Middle frontal gyrus (tissue), 1 donor: ENCODE results near the gene SLC12A6.

Source experiments
- DNase-seq: peaks from one replicate; pipeline ENCODE4 v3.0.0-alpha.2; 2015; ENCODE audit warnings: low spot score; ENCODE audit errors: extremely low spot score

SLC12A6 gene

GRCh38 chr15:34331809-34332208 lies 5.8 kb downstream of the SLC12A6 start:
- DNase-seq: no peak

GRCh38 chr15:34330279-34330678 lies 7.3 kb downstream of the SLC12A6 start:
- DNase-seq: no peak

- no peak for DNase-seq
Measured at GRCh38 chr15:34329006-34329405, 8.6 kb downstream of the SLC12A6 start.

DNA sequence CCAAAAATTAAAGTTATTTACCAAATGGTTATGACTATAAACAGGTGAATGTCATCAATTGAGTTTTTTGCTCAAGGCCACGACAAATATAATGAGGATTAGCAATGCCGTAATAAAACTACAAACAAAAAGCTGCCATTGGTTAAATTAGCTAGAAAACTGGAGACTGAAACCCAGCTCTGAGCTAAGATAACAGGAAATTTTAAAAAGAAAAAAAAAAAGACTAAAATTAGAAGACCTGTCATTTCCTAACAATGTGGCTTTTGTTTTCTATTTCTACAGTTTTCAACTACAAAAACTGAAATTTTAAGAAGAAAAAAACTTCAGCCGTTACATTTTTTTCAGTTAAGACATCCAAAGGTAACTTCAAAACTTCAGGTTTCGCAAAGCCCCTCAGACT lies 9.7 kb downstream of the SLC12A6 start:
- DNase-seq: no peak

- no peak for DNase-seq
Measured at GRCh38 chr15:34325368-34325767, 12.2 kb downstream of the SLC12A6 start.

GRCh38 chr15:34324933-34325332 lies 12.6 kb downstream of the SLC12A6 start:
- DNase-seq: no peak

GRCh38 chr15:34323217-34323616 lies 14.4 kb downstream of the SLC12A6 start:
- DNase-seq: no peak

GRCh38 chr15:34318277-34319079 lies 19.1 kb downstream of the SLC12A6 start:
- no peak for DNase-seq

GRCh38 chr15:34314491-34315490 lies 22.8 kb downstream of the SLC12A6 start:
- no peak for DNase-seq

DNA sequence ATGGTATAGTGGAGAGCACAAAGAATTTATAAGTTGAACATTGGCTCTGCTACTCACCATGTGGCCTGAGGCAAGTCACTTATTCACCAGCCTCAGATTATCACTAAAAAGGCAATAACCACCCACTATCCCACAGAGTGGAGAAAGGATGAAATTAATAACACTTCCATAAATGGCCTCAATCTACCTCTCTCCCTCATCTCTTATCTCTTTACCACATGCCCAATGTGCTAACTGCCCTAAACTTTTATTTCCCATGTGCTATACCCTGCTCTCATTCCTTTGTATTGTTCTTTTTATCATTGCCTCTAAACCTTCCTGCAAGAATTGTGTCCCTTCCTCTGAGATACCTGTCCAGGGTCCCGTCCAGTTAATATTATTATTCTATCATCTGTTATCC lies 26.0 kb downstream of the SLC12A6 start:
- DNase-seq: no peak

DNA sequence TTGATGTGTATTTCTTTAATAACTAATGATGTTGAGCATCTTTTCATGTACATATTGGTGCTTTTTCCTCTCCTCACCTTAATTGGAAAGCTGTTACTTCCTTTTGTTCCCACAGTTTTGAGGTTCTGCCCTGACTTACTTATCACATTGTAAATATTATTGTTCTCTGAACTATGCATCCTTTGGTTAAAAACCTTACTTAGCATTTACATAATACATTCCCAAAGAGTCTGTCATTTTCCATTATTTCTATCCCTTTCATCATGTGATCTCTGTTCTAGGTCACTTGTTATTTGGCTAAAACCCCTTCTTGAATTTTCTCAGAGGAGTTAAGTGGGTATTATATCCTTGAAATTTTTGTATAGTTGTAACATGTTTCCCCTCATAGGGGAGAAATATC lies 33.0 kb downstream of the SLC12A6 start:
- DNase-seq: no peak

DNA sequence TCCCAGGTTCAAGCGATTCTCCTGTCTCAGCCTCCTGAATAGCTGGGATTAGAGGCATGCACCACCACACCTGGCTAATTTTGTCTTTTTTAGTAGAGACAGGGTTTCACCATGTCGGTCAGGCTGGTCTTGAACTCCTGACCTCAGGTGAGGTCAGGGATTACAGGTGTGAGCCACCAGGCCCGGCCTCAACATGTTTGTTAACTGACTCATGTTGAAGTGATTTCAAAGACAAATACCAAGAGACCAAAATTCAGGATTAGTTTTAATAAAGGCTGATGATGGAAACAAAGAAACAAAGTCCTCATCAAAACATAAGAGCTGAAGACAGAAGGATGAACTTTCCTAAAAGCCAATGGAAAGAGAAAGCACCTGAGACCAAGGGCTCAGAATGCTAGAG lies 36.5 kb downstream of the SLC12A6 start:
- no peak for DNase-seq

- DNase-seq: no peak
Measured at GRCh38 chr15:34297059-34297458, 40.5 kb downstream of the SLC12A6 start.

- no peak for DNase-seq
Measured at GRCh38 chr15:34292621-34293020, 45.0 kb downstream of the SLC12A6 start.

- DNase-seq: no peak
Measured at GRCh38 chr15:34284937-34285336, 52.6 kb downstream of the SLC12A6 start.

- DNase-seq: no peak
Measured at GRCh38 chr15:34282384-34282783, 55.2 kb downstream of the SLC12A6 start.

GRCh38 chr15:34280193-34280592 lies 57.4 kb downstream of the SLC12A6 start:
- no peak for DNase-seq

- DNase-seq: no peak
Measured at GRCh38 chr15:34279368-34279767, 58.2 kb downstream of the SLC12A6 start.

GRCh38 chr15:34275721-34276120 lies 61.9 kb downstream of the SLC12A6 start:
- DNase-seq: no peak

- no peak for DNase-seq
Measured at GRCh38 chr15:34275154-34275553, 62.4 kb downstream of the SLC12A6 start.

DNA sequence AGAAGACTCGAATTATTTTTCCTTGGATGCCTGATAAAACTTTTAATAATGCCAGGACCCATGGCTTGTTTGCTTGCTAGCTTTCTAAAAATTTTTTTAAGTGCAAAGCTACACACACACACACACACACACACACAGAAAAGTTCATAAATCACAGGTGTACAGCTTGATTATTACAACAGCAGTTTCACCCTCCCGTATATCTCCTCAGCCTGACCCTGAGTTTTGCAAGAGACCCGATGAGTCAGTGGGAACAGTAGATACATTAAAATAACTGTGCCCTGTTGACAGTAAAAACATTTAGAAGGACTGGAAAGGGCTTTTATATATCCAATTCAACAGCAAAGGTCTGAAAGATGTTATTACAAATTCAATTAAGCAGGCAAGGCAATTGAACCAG lies 66.1 kb downstream of the SLC12A6 start:
- no peak for DNase-seq

- no peak for DNase-seq
Measured at GRCh38 chr15:34266751-34267150, 70.8 kb downstream of the SLC12A6 start.
